ENCODE results near the gene MYH13.

Gene MYH13

GRCh38 chr17:10372906-10373305 is at the start of gene MYH13:
Gene MYH13 (minus strand): TSS chr17:10373006. CDS start chr17:10364530, 8,476 bp downstream.
- DNase-seq, result no peak

GRCh38 chr17:10421900-10422542 is 49.2 kb upstream of the MYH13 start, which contains the start of gene MYH8:
Gene MYH8 (minus strand): TSS chr17:10421950. CDS start chr17:10420227, 1,723 bp downstream.
- no peak for DNase-seq

- no peak for DNase-seq
Observed at GRCh38 chr17:10421211-10421610, 48.4 kb upstream of the MYH13 start.

GRCh38 chr17:10420811-10421210 is 48.0 kb upstream of the MYH13 start:
- DNase-seq, result no peak

- DNase-seq, result no peak
Observed at GRCh38 chr17:10417431-10417830, 44.6 kb upstream of the MYH13 start.

- DNase-seq, result no peak
Observed at GRCh38 chr17:10415161-10415560, 42.4 kb upstream of the MYH13 start.

GRCh38 chr17:10403589-10403988 is 30.8 kb upstream of the MYH13 start:
- DNase-seq, result no peak

- DNase-seq, result no peak
Observed at GRCh38 chr17:10398352-10398751, 25.5 kb upstream of the MYH13 start.

- DNase-seq, result no peak
Observed at GRCh38 chr17:10396524-10397163, 23.8 kb upstream of the MYH13 start.

GRCh38 chr17:10394201-10394887 is 21.5 kb upstream of the MYH13 start:
- DNase-seq, result no peak

- no peak for DNase-seq
Observed at GRCh38 chr17:10392880-10393279, 20.1 kb upstream of the MYH13 start.

GRCh38 chr17:10385871-10386270 is 13.1 kb upstream of the MYH13 start:
- no peak for DNase-seq

- DNase-seq, result no peak
Observed at GRCh38 chr17:10384175-10384574, 11.4 kb upstream of the MYH13 start.

- DNase-seq, result no peak
Observed at GRCh38 chr17:10380631-10381408, 8.0 kb upstream of the MYH13 start.

GRCh38 chr17:10370016-10370608 is 2.7 kb downstream of the MYH13 start:
- DNase-seq, result no peak

GRCh38 chr17:10369239-10369638 is 3.6 kb downstream of the MYH13 start:
- DNase-seq, result no peak

GRCh38 chr17:10368561-10368960 is 4.2 kb downstream of the MYH13 start:
- DNase-seq, result no peak

GRCh38 chr17:10360578-10360977 is 12.2 kb downstream of the MYH13 start:
- DNase-seq, result no peak

- DNase-seq, result no peak
Observed at GRCh38 chr17:10357768-10358167, 15.0 kb downstream of the MYH13 start.

GRCh38 chr17:10354651-10355050 is 18.2 kb downstream of the MYH13 start:
- DNase-seq, result no peak

- no peak for DNase-seq
Observed at GRCh38 chr17:10352893-10353292, 19.9 kb downstream of the MYH13 start.

GRCh38 chr17:10349403-10349802 is 23.4 kb downstream of the MYH13 start:
- DNase-seq, result no peak

- no peak for DNase-seq
Observed at GRCh38 chr17:10344816-10345215, 28.0 kb downstream of the MYH13 start.

All from NCI-H1048 (cell line).